B cell (primary cell): ENCODE measurements around the gene EML6. TPM values are rescaled to one million over a fixed set of nuclear protein-coding genes. Genes with fewer than 3 reads are reported as not detected.

Source experiments
- ATAC-seq: fragments of 200-7000 bp; cut with Tn5 transposase; one replicate; pipeline ENCODE4 v1.10.0; 2021; ENCODE audit warnings: low read depth, mild to moderate bottlenecking, moderate number of reproducible peaks, moderate library complexity
- CTCF ChIA-PET: fragments of 350-600 bp; sonication (Branson Sonifier 250); formaldehyde crosslinking; loops from one replicate; lab custom pipeline; 2021; ENCODE audit warnings: antibody characterized with exemption, inconsistent platforms; lab: Charles Lee
- POLR2A ChIA-PET: fragments of 350-600 bp; sonication (Branson Sonifier 250); formaldehyde crosslinking; loops from one replicate; lab custom pipeline; 2021; ENCODE audit warnings: antibody characterized with exemption; lab: Charles Lee
- DNase-seq: peaks from one replicate; pipeline ENCODE4 v3.0.0; 2013
- H2AFZ ChIP-seq: 2 replicates; pipeline ENCODE4 v1.6.1; 2012; ENCODE audit warnings: mild to moderate bottlenecking, low read depth, low read length; ENCODE audit not compliant: insufficient read depth, poor library complexity, severe bottlenecking
- H3K27ac ChIP-seq, 2 donors: 1 replicate in 1 of 2; 2 replicates in 1 of 2; pipeline ENCODE4 v1.5.1; 2012 to 2013; ENCODE audit warnings: low read length in 2 of 2, mild to moderate bottlenecking in 2 of 2, moderate library complexity in 1 of 2
- H3K27me3 ChIP-seq, 4 experiments: fragments of 200-600 bp in 1 of 4; sonication (generic) in 1 of 4; replicated peaks in 1 of 4; 1 replicate in 2 of 4; 2 replicates in 2 of 4; pipeline versions ENCODE4 v1.6.1 to v1.7.0; 2013 to 2016; ENCODE audit warnings: low read length in 3 of 4, mild to moderate bottlenecking in 2 of 4, mixed read lengths in 1 of 4, moderate library complexity in 1 of 4; ENCODE audit not compliant: insufficient read depth in 4 of 4, control insufficient read depth in 3 of 4; ENCODE audit errors: control extremely low read depth in 1 of 4
- H3K36me3 ChIP-seq, 2 experiments: replicated peaks in 1 of 2; 1 replicate in 1 of 2; 2 replicates in 1 of 2; pipeline versions ENCODE4 v1.6.1 to v1.7.1; 2013; ENCODE audit warnings: low read length in 1 of 2; ENCODE audit not compliant: insufficient read depth in 2 of 2, control insufficient read depth in 1 of 2; ENCODE audit errors: control extremely low read depth in 1 of 2, extremely low read depth in 1 of 2
- H3K4me1 ChIP-seq, 2 donors: fragments of 200-600 bp in 1 of 2; sonication (generic) in 1 of 2; 1 replicate in 1 of 2; 2 replicates in 1 of 2; pipeline versions ENCODE4 v1.5.1 to v1.6.1; 2013 to 2017; ENCODE audit warnings: low read length in 2 of 2; ENCODE audit not compliant: control insufficient read depth in 2 of 2, insufficient read depth in 2 of 2
- H3K4me2 ChIP-seq: replicated peaks from 2 replicates; pipeline ENCODE3; 2012; ENCODE audit warnings: mild to moderate bottlenecking, low read depth, low read length; ENCODE audit not compliant: poor library complexity, severe bottlenecking
- H3K4me3 ChIP-seq, 5 experiments: fragments of 200-600 bp in 1 of 5; sonication (generic) in 1 of 5; 1 replicate in 3 of 5; 2 replicates in 2 of 5; pipeline versions ENCODE4 v1.5.1 to v1.7.0; 2011 to 2016; ENCODE audit warnings: low read length in 4 of 5, mild to moderate bottlenecking in 4 of 5, low read depth in 2 of 5, control low read depth in 1 of 5, moderate library complexity in 1 of 5; ENCODE audit not compliant: insufficient read depth in 1 of 5; ENCODE audit errors: control extremely low read depth in 1 of 5, extremely low read depth in 1 of 5
- H3K79me2 ChIP-seq: fragments of 200-600 bp; sonication (generic); one replicate; pipeline ENCODE4 v1.6.0; 2016; ENCODE audit warnings: low read length; ENCODE audit not compliant: control insufficient read depth, insufficient read depth
- H3K9ac ChIP-seq: fragments of 200-600 bp; sonication (generic); 2 replicates; pipeline ENCODE4 v1.6.1; 2017; ENCODE audit warnings: mild to moderate bottlenecking, low read length, moderate library complexity
- H3K9me3 ChIP-seq, 3 donors: one replicate each; pipeline versions ENCODE4 v1.6.1 to v1.7.1; 2013; ENCODE audit warnings: low read length in 2 of 3; ENCODE audit not compliant: control insufficient read depth in 2 of 3, insufficient read depth in 1 of 3; ENCODE audit errors: control extremely low read depth in 1 of 3
- H4K20me1 ChIP-seq: 2 replicates; pipeline ENCODE4 v1.6.0; 2012; ENCODE audit warnings: mild to moderate bottlenecking, low read length; ENCODE audit not compliant: insufficient read depth, control insufficient read depth, poor library complexity, severe bottlenecking
- H3K27ac Mint-ChIP-seq: one replicate; pipeline ENCODE4 v1.8.0; 2021; ENCODE audit warnings: mixed read lengths
- H3K27me3 Mint-ChIP-seq: one replicate; pipeline ENCODE4 v1.8.0; 2021; ENCODE audit warnings: mixed read lengths
- H3K4me1 Mint-ChIP-seq: one replicate; pipeline ENCODE4 v1.8.0; 2021; ENCODE audit warnings: mixed read lengths
- H3K4me3 Mint-ChIP-seq: one replicate; pipeline ENCODE4 v1.8.0; 2021; ENCODE audit warnings: mixed read lengths
- H3K9me3 Mint-ChIP-seq: one replicate; pipeline ENCODE4 v1.8.0; 2022; ENCODE audit warnings: mixed read lengths; ENCODE audit not compliant: insufficient read depth
- CTCF ChIP-seq: fragments of 200-600 bp; IDR thresholded peaks from one replicate; pipeline ENCODE4 v1.8.0; 2022; ENCODE audit warnings: antibody characterized with exemption, mild to moderate bottlenecking
- EZH2 ChIP-seq: IDR thresholded peaks from 2 replicates; pipeline ENCODE4 v1.6.1; 2012; ENCODE audit warnings: borderline replicate concordance, low read depth, mild to moderate bottlenecking, moderate library complexity, low read length; ENCODE audit not compliant: insufficient read depth, poor library complexity, severe bottlenecking
- WGBS: methylation state at CpG from one replicate; pipeline ENCODE4 v1.1.5; 2013; ENCODE audit warnings: missing lambda C conversion rate; ENCODE audit not compliant: insufficient coverage; 5-methylcytosine and 5-hydroxymethylcytosine counted together
- intact Hi-C: fragments of 100-400 bp; cut with micrococcal nuclease; formaldehyde crosslinking; loops from one replicate; pipeline ENCODE4 v1.10.0; 2022
- polyA plus RNA-seq: library from polyadenylated mRNA; depleted of rRNA; stranded (reverse); fragments of >200 nt; gene quantifications from 2 replicates; pipeline ENCODE4 v1.2.3, GENCODE V29; 2012
- total RNA-seq, 2 donors: library from RNA; stranded (reverse); fragments of 120-200 nt in 1 of 2; gene quantifications; 1 replicate in 1 of 2; 2 replicates in 1 of 2; pipeline versions ENCODE4 v1.2.3 to v1.2.4, GENCODE V29; 2013 to 2022

Gene EML6
- total and polyA plus RNA-seq, 2 donors (not counting 1 experiment from before 2014, with no cell fraction given): 42.5 to 53.7 TPM

GRCh38 chr2:54758951-54759350 lies 35.5 kb downstream of the EML6 start:
- POLR2A ChIA-PET: interaction anchor here (0.6 kb wide), 1 partner anchor 74 kb away, joined by 6 read pairs; no protein-coding TSS in a partner anchor
- Mint-ChIP-seq H3K4me1 (peaks cover 45% of the 10 kb centered on the region), H3K27me3 (no peaks in the 10 kb centered on the region), H3K4me3 (peak overlapping the region; percentile 67), H3K27ac (peak overlapping the region; percentile 76), H3K9me3 (no peaks in the 10 kb centered on the region)
- no peak overlapping the region for H3K4me3 ChIP-seq
- H3K27me3 ChIP-seq: no peaks in the 10 kb centered on the region
- H3K9me3 ChIP-seq: peaks cover 0 to 5% (median 0%) of the 10 kb centered on the region in 3 donors
- TF ChIP-seq CTCF: no peak
- TF ChIP-seq EZH2: no peak
- CTCF ChIA-PET: interaction anchor here (0.8 to 1.2 kb wide), 4 partner anchors 34 to 80 kb away, joined by 3 to 9 read pairs (median 4); no protein-coding TSS in a partner anchor
- no peaks in the 10 kb centered on the region for H3K36me3 ChIP-seq
- peak overlapping the region; percentile 11 for H2AFZ ChIP-seq
- peaks cover 31 to 38% of the 10 kb centered on the region in 2 donors for H3K4me1 ChIP-seq
- ATAC-seq (no peak), DNase-seq (no peak)
- H3K9ac ChIP-seq: no peak overlapping the region
- intact Hi-C loops: no loop called here
- H3K79me2 ChIP-seq: no peaks in the 10 kb centered on the region
- no peaks in the 10 kb centered on the region for H4K20me1 ChIP-seq
- H3K27ac ChIP-seq: no peak overlapping the region
- no peak overlapping the region for H3K4me2 ChIP-seq
- no CpG with 5 or more reads among the region's 1 CpG for WGBS

- ChIA-PET CTCF (no interaction called here), POLR2A (no interaction called here)
- DNase-seq (no peak), ATAC-seq (peak; percentile 18)
- Mint-ChIP-seq H3K9me3 (no peaks in the 10 kb centered on the region), H3K4me1 (peaks cover 40% of the 10 kb centered on the region), H3K27me3 (no peaks in the 10 kb centered on the region), H3K27ac (no peak overlapping the region), H3K4me3 (peak overlapping the region; percentile 7)
- no peak overlapping the region for H3K27ac ChIP-seq
- peaks cover 31 to 35% of the 10 kb centered on the region in 2 donors for H3K4me1 ChIP-seq
- H3K4me3 ChIP-seq: no peak overlapping the region
- intact Hi-C loops: loop anchor here (1.0 kb wide), 1 partner anchor 8 kb away; no protein-coding TSS in a partner anchor
- peaks cover 0 to 3% (median 0%) of the 10 kb centered on the region in 3 donors for H3K9me3 ChIP-seq
- WGBS: no CpG with 5 or more reads among the region's 2 CpGs
- no peak overlapping the region for H3K9ac ChIP-seq
- no peak overlapping the region for H2AFZ ChIP-seq
- H3K36me3 ChIP-seq: no peaks in the 10 kb centered on the region
- no peaks in the 10 kb centered on the region for H3K27me3 ChIP-seq
- H3K4me2 ChIP-seq: no peak overlapping the region
- H3K79me2 ChIP-seq: no peaks in the 10 kb centered on the region
- H4K20me1 ChIP-seq: no peaks in the 10 kb centered on the region
- TF ChIP-seq CTCF (no peak), EZH2 (no peak)
Observed at GRCh38 chr2:54760310-54760709, 36.8 kb downstream of the EML6 start.
